Activated T-cell treated with anti-CD3 and anti-CD28 coated beads for 48 hours (primary cell): ENCODE measurements around the gene RPL38.
"Not testable (repeated sequence)": the region's sequence is repeated elsewhere in the genome, so short reads cannot be mapped to it uniquely, and the experiment has no call there.

Source experiments
- DNase-seq: peaks from one replicate; pipeline ENCODE4 v3.0.0-alpha.2; 2020; ENCODE audit warnings: low read depth

Gene RPL38

DNA sequence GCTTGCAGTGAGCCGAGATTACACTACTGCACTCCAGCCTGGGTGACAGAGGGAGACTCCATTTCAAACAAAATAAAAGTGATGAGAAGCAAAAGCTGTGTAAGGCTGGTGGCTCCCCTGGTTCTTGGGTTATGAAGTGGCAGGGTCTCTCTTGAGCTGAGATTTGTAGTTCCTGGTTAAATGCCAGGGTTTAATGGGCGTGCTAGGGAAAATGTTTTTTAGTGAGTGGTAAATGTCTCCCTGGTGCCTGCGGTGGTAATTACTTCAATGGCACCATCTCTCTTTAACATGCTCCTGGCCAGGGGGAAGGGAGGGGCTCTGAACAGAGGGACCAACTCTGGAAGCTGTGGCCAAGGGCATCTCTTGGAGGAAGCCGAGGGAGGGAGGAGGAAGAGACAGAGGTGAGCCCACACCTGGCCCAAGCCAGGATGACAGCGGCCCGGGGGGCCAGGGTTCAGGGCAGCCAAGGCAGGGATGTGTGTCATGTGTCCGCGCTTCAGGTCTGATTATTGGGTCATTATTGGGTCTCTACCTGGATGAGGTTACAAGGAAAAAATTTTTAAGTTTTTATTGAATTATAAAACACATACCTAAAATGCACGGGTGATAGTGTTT lies 17.8 kb upstream of the RPL38 start:
- no peak for DNase-seq

DNA sequence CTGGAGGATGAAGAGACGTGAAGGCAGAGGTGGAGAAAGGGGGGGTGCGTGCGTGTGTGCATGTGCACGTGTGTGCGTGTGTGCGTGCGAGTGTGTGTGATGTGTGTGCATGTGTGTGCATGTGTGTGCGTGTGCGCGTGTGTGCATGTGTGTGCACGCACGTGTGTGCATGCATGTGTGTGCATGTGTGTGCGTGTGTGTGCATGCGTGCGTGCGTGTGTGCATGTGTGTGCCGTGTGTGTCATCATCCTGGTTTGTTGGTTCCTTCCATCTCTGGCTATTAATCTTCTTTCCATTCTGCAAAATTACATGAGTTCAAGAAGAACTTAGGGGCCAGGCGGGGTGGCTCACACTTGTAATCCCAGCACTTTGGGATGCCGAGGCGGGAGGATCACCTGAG lies 17.0 kb upstream of the RPL38 start:
- DNase-seq: no peak

DNA sequence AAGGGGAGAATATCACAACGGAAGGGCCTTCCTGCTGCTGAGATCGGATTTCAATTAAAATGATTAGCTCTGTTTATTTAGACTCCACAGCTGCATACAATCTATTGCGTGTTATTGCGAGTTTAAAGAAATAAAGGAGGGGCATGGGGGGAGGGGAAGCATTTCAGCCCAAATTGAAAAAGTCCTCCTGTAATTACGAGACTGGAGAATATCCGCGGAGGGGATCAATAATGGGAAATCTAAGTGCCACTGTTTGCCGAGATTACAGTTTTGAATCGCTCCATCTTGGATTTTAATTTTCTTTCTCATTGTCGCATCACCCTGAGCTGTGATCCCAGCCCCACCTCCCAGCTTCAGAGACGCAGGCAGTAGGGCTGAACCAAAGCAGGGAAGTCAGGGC lies 15.7 kb upstream of the RPL38 start:
- no peak for DNase-seq

DNA sequence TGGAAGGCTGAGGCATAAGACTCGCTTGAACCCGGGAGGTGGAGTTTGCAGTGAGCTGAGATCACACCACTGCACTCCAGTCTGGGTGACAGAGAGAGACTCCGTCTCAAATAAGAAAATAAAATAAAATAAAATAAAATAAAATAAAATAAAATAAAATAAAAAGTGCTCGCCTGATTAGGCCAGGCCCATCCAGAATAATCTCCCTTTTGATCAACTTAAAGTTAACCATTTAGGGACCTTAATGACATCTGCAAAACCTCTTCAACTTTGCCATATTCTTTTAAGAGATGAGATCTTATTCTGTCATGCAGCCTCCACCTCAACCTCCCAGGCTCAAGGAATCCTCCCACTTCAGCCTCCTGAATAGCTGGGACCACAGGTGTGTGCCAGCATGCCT lies 14.8 kb upstream of the RPL38 start:
- not testable (repeated sequence) for DNase-seq

DNA sequence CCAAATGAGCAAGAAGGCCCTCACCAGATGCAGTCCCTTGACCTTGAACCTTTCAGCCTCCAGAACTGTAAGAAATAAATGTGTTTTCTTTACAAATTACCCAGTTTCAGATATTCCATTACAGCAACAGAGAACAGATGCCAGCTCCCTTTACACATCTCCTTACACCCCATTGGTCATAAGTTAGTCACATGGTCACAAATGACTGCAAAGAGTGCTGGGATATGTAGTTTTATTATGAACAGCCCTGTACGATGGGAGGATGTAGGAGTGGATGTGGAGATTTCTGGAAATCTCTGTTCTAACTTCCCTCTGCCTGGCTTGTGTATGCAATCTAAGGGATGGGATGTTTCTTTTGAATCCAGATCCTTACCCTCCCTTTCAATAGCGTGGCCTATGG lies 13.3 kb upstream of the RPL38 start:
- no peak for DNase-seq

DNA sequence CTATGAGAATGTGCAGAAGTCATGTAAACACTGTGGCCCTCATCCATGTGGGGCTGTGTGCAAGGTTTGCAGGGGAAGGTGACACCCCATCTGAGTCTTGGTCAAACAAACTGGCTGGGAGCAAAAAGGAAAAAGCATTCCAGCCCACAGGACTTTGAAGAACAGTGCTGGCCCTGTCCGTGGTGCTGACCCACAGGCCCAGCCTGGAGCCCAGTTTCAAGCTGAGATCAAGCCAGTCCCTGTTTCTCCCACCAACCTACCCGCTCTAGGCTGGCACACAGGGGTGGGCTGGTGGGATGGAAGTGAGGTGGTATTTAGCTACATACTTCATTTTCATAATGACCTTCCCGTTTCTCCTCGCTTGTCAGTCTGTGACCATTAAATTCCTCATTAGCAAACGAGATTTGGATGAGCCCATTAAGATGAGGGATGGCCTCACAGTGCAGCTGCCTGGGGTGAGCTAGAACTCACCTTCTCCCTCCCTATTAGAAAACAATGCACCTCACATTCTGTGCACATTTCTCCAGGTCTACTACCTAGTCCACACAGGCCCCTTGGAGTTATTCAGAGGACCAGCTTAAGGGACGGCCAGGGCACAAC lies 12.6 kb upstream of the RPL38 start:
- no peak for DNase-seq

DNA sequence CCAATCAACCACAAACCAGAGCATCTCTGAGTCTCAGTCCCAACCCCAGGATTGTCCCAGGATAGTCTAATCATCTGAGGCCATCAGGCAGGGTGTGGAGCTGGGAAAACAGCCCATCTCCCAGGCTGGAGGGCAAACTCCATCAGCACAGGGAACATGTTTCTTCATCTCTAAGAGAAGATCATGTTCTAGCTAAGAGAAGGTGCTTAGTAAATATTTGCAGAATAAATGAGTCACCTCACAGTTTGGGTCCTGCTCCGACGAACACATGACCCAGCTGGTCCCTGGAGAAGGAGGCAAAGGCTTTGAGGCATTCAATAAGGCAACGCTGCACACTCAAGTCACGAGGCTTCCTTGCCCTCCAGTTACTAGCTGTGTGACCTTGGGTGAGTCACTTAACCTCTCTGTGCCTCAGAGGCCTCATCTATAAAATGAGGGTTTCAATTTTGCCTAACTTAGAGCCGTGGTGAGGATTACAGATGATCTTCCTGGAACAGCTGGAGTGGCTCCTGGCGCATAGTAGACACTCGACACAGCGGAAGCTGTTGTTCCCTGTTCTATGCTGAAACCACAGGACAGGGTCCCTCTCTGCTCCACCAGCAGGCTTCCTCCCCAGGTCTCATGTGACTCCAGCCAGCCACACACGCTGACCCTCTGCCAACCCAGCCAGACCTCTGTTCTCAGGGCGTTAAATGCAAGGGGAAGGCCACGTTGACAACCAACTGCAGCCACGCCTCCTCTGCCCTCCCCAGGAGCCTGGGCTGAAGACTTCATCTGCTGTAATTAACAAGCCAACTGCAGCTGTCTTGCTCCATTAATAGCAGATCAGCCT lies 10.3 kb upstream of the RPL38 start:
- no peak for DNase-seq

DNA sequence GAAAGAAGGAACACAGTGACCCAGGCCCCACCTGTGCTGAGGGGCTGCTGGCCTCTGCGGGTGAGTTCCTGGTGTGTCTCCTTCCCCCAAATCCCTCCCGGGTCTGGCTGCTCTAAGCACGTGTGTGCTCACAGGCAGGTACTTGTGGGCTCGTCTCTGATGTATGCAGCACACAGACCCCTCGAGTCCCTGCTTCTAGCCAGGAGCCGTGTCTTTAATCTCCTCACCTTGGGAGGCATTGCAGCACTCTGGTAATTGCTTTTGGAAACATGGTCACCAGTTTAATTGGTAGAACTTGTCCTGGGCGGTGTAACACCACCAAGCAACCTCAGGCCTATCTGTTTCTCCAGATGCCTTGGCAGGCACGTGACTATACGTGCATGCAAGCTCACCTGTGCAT lies 8.8 kb upstream of the RPL38 start:
- no peak for DNase-seq

DNA sequence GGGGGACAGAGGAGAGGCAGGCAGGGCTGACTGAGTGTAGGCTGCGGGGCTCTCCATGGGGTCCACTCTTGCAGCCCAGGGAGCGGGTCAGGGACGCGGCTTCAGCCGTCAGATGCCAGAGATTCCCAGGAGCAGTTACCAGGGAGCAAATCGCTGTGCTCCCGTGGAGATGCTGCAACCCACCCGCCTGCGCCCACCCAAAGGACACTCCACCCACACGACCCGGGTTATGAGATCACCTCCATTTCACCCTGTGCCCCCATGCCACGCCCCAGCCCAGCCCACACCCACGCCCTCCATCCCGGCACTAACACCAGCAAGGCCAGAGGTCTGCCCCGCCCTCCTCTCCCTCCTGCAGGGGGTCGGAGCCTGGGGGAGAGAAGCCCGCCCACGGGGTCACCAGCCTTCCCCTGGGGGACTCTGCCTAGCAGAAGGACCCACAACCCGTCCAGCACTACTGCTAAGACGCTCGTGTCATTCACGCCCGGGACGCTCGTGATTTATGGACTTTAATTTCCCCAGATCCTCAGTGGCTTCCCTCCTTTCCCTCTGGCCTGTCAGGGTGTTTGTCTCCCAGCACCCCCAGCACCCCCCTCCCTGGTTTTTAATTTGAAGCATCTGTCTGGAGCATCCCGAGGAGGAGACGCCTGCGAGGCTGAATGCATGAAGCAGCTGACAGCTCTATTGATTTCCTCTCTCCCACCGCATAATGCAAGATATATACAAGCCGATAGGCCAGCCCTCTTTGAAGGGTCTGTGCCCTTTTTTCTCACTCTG lies 6.7 kb upstream of the RPL38 start:
- DNase-seq: no peak

DNA sequence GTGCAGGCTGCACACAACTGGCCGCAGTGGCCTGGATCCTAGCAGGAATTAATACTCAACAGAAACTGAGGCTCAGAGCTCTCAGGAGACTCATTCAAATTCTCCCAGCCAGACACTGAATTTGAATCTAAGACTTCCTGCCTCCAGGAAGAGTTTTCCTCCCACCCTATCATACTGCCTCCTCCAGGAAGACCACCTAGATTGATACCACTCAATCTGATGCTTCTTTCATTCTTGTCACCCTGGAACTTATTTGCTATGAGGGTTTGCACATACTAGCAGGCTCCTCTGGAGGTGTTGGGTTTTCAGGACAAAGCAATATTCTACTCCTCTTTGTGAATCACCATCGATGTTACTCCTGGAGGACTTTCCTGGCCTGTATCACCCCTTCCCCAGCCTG lies 5.7 kb upstream of the RPL38 start:
- DNase-seq: no peak

DNA sequence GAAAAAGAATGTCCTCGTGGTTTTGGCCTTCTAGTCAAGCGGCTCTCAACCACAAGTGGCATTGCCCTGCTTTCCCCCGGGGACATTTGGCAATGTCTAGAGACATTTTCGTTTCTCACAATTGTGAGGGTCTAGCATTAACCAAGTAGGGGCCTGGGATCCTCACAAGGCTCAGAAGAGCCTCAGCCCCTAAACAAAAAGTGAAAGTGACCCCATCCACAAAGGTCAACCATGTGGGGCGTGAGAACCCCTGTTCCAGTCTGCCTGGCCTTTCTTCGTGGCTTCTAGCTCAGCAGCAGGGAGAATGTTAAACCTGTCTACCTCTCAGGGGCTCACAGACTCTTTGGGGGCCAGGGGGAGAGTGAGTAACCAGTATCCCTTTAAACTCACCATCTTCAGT lies 4.8 kb upstream of the RPL38 start:
- no peak for DNase-seq

DNA sequence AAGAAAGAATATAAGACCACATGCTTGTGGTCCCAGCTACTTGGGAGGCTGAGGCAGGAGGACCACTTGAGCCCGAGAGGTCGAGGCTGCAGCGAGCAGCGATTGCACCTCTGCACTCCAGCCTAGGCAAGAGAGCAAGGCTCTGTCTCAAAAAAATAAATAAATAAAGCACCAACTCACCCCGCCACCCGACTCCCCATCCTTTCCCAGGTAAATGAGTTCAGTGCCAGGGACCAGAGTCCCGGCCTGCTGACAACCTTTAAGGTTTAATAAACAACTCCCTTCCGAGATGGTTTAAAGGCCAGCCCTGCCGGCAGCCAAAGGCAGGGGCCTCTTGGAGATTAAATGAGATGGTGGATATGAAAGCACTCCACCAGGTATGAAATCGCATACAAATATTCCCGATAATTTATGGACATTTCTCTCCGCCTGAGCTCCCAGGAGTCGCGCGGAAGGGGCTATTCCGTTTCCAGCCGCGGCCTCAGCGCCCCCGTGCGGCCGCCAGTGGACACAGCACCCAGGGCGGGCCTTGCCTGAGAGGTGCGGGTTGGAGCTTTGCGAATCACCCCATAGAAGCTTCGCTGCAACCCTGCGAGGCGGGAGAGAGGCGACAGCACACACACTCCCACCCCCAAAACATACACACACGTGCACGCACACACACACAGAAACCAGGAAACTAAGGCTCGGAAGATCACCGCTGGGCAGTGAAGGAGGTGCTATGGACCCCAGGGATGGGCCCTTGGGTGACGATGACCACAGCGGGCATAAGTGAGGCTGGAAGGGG lies 4.0 kb upstream of the RPL38 start:
- peak; percentile 72 for DNase-seq

DNA sequence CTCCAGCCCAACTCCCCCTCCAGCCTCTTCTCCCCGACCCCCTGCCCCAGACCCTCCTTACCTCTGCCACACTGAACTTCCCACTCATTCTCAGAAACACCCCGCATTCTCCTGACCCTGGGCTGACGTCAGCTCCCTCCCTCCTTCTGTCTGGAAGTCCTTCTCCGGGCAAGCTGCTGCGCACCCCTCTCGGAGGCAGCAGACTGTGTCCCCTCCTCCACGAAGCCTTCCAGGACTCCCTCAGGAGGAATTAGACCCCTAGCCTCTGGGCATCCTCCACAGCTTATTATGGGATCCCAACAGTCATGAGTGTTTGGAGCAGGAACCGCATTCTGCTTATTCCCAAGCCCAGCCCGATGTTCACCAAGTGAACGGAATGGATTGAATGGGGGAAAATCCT lies 3.4 kb upstream of the RPL38 start:
- no peak for DNase-seq

DNA sequence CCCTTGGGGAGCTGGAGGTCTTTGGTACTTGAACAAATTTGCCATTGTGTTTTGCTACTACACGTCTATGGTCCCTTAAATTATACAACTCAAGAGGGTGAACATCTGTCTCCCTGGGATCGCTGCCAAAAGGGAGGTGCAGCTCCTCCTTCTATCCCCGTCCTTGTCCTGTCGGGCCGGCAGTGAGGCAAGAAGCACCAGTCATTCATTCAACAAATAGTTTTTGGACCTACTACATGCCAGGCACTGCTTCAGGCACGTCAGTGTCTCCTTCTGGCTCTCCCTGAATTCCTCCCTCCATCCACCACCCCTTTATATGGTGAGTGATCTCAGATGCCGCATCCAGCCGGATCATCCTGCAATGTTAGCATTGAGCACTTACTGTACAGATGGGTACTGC lies 2.2 kb upstream of the RPL38 start:
- no peak for DNase-seq

DNA sequence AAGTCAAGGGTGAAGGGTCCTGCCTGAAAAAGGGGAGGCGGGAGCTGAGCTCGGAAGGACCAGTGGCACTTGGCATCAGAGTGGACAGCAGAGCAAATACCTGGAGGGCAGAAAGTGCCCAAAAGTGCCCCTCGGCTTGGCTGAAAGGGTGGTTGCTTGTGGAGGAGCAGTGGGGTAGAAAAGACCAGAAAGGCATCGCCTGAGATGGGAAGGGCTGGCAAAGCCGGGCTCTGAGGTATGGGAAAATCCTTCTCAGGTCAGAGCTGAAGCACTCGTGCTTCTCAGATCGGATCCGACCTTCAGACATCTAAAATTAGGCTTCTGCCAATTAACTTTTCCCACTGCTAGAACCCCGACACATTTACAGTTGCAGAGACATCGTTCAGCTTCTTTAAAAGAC lies 1.5 kb upstream of the RPL38 start:
- DNase-seq: no peak

DNA sequence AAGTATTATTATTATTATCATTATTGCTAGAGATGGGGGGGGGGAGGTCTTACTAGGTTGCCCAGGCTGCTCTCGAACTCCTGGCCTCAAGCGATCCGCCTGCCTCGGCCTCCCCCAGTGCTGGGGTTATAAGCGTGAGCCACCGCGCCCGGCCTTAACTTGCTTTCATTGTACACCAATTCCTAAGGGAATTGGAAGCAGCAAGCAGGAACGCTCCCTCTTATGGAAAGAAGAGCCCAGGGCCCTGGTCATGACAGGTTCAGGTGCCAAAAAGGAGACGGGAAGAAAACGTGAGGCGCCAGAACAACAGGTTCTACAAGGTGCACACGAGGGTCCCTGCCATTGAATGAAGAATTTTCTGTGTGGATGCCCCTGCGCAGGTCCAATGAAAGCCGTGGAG lies 540 bp upstream of the RPL38 start:
- DNase-seq: no peak

DNA sequence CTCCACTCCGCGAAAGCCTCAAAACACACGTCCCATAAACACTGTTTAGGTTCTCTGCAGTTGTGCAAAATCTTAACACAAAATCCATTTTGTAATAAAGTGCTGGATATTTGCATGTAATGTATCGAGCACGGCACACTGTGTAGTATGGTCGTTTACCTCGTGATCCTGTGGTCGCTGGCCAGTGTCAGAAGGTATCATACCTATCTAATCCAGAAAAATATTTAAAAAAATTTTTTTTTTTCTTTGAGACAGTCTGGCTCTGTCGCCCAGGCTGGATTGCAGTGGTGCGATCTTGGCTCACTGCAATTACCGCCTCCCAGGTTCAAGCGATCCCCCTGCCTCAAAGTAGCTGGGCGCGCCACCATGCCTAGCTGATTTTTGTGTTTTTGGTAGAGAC lies 996 bp downstream of the RPL38 start:
- no peak for DNase-seq

DNA sequence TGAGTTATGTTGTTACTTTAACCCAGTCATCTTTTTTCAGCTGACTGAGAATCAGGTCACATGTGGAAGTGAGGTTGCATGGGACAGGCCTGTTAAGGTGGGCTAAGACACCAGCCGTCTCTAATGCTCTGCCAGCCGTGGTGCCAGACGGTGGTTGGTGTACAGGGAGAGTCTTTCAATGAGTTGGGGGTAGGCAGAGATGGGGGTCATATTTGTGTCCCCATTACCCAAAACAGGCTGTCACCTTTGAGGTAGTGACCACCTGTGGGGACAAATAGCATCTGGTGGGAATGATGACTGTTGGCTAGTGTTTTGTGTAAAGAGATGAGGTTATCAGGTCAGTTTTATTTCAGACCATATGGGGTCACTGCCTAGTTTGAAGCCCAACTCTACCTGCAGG lies 1.8 kb downstream of the RPL38 start:
- no peak for DNase-seq

DNA sequence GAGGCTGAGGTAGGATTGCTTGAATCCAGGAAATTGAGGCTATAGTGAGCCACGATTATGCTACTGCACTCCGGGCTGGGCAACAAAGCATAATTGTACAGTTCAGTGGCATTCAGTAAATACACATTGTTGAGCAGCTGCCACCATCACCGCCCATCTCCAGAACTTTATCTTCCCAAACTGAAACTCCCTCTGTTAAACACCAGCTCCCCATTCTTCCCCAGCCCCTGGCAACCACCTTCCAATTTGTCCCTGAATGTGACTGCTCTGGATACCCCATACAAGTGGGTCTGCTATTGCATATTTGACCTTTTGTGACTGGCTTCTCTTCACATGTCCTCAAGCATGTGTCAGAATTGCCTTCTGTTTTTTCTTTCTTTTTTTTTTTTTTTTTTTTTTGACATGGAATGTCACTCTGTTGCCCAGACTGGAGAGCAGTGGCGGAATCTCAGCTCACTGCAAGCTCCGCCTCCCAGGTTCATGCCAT lies 2.9 kb downstream of the RPL38 start:
- DNase-seq: no peak

DNA sequence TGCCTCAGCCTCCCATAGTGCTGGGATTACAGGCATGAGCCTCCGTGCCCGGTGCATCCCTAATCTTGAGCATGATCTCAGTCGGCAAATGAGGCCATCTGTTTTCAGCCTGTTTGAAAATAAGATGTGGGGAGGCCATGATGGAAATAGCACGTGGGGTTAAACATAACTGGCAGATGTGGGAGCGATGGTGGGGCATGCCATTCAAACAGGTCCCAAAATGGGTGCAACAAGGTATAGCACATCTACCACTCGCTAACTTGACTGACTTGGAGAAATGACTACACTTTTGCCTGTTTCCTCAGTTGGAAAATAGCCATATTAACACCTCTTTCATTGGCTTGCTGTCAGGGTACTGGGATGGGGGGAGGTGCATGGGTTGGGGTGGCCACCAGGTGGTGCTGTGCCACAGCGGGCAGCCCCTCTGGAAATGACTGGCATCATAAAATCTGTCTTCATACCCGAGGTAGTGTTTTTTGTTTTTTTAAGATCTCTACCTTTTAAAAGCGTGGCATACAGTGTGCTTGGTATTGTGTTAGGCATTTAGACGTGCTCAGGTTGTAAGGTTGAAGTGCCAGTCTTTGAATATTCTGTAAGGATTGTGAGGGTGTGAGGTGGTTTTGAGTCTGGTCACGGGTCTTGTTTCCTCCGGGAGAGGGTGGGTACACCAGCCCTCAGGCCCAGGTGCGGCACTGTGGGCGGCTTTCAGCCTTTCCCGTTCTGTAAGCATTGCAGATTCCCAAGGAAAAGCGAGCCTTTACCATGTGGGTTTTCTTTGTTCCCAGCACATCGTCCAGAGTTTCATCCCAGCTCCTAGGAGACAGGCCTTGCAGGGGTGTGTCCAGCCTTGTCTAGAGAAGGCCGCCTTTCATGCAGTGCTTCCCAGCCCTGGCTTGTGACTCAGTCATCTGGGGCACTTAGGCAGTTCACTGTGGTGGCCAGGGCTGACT lies 7.0 kb downstream of the RPL38 start:
- peak; percentile 78 for DNase-seq
